ENCODE data around the gene AP2B1.

AP2B1 gene

GRCh38 chr17:35723735-35724134, 136.6 kb downstream of the AP2B1 start:
- H3K4me3 ChIP-seq (ENCODE audit: low read depth, low read length) = no peak overlapping the region
- TF ChIP-seq CTCF (IDR thresholded peaks at IDR 0.05; ENCODE audit: control insufficient read depth, extremely low read depth, insufficient read depth) = no peak
- no peak for DNase-seq (ENCODE audit: low read depth)

GRCh38 chr17:35725058-35725457, 137.9 kb downstream of the AP2B1 start:
- DNase-seq (ENCODE audit: low read depth) = no peak
- no peak for TF ChIP-seq CTCF (IDR thresholded peaks at IDR 0.05; ENCODE audit: control insufficient read depth, extremely low read depth, insufficient read depth)
- H3K4me3 ChIP-seq (ENCODE audit: low read depth, low read length) = no peak overlapping the region

- TF ChIP-seq CTCF (IDR thresholded peaks at IDR 0.05; ENCODE audit: control insufficient read depth, extremely low read depth, insufficient read depth) = no peak
Measured at GRCh38 chr17:35725802-35726126, 138.6 kb downstream of the AP2B1 start.

GRCh38 chr17:35726127-35726952, 139.2 kb downstream of the AP2B1 start:
- H3K4me3 ChIP-seq (ENCODE audit: low read depth, low read length) = no peak overlapping the region
- DNase-seq (ENCODE audit: low read depth) = no peak
- TF ChIP-seq CTCF (IDR thresholded peaks at IDR 0.05; ENCODE audit: control insufficient read depth, extremely low read depth, insufficient read depth) = no peak

More at GRCh38 chr17:35725802-35726126, 138.6 kb downstream of the AP2B1 start:
- no peak overlapping the region for H3K4me3 ChIP-seq (ENCODE audit: low read depth, low read length)
- no peak for DNase-seq (ENCODE audit: low read depth)

GRCh38 chr17:35726953-35727460, 139.9 kb downstream of the AP2B1 start:
- H3K4me3 ChIP-seq (ENCODE audit: low read depth, low read length) = no peak overlapping the region
- TF ChIP-seq CTCF (IDR thresholded peaks at IDR 0.05; ENCODE audit: control insufficient read depth, extremely low read depth, insufficient read depth) = no peak
- DNase-seq (ENCODE audit: low read depth) = no peak

GRCh38 chr17:35727635-35728034, 140.5 kb downstream of the AP2B1 start:
- H3K4me3 ChIP-seq (ENCODE audit: low read depth, low read length) = no peak overlapping the region
- TF ChIP-seq CTCF (IDR thresholded peaks at IDR 0.05; ENCODE audit: control insufficient read depth, extremely low read depth, insufficient read depth) = no peak
- no peak for DNase-seq (ENCODE audit: low read depth)

GRCh38 chr17:35728551-35728950, 141.4 kb downstream of the AP2B1 start:
- no peak for TF ChIP-seq CTCF (IDR thresholded peaks at IDR 0.05; ENCODE audit: control insufficient read depth, extremely low read depth, insufficient read depth)
- DNase-seq (ENCODE audit: low read depth) = no peak
- no peak overlapping the region for H3K4me3 ChIP-seq (ENCODE audit: low read depth, low read length)
